Tibial nerve (tissue), 4 donors: Measurements from ENCODE around the gene MRPS18C. TPM values are rescaled to one million over a fixed set of nuclear protein-coding genes. Genes with fewer than 3 reads are reported as not detected.

Experiments used
- DNase-seq, 2 donors: peaks; one replicate each; pipeline ENCODE4 v3.0.0-alpha.2; 2019; ENCODE audit warnings: low spot score in 2 of 2
- H3K27ac ChIP-seq, 4 donors: fragments of 200-600 bp; sonication (generic) in 3 of 4; one replicate each; pipeline ENCODE4 v1.5.1; 2017 to 2019; ENCODE audit warnings: mild to moderate bottlenecking in 1 of 4
- H3K27me3 ChIP-seq, 2 donors: fragments of 200-600 bp; sonication (generic) in 1 of 2; one replicate each; pipeline versions ENCODE4 v1.5.1 to v1.6.0; 2017 to 2019
- H3K36me3 ChIP-seq, 3 donors: fragments of 200-600 bp; sonication (generic); one replicate each; pipeline ENCODE4 v1.5.1; 2018 to 2019
- H3K4me1 ChIP-seq, 4 donors: fragments of 200-600 bp; sonication (generic) in 3 of 4; one replicate each; pipeline ENCODE4 v1.5.1; 2017 to 2019
- H3K4me3 ChIP-seq, 4 donors: fragments of 200-600 bp; sonication (generic) in 3 of 4; one replicate each; pipeline ENCODE4 v1.5.1; 2017 to 2019; ENCODE audit warnings: mild to moderate bottlenecking in 1 of 4, moderate library complexity in 1 of 4
- H3K9me3 ChIP-seq, 4 donors: fragments of 200-600 bp; sonication (generic) in 3 of 4; one replicate each; pipeline ENCODE4 v1.5.1; 2017 to 2019
- CTCF ChIP-seq, 5 experiments: fragments of 200-600 bp in 3 of 5; fragments of 450-650 bp in 2 of 5; sonication (generic) in 3 of 5; IDR thresholded peaks; one replicate each; pipeline ENCODE4 v1.5.1; 2016 to 2019; ENCODE audit warnings: antibody characterized with exemption in 5 of 5, mild to moderate bottlenecking in 3 of 5, moderate library complexity in 2 of 5
- EP300 ChIP-seq, 2 donors: sonication (generic); formaldehyde crosslinking; IDR thresholded peaks; one replicate each; pipeline ENCODE4 v1.6.1; 2017; ENCODE audit warnings: antibody characterized with exemption in 2 of 2, mild to moderate bottlenecking in 1 of 2
- POLR2A ChIP-seq, 2 donors: fragments of 450-650 bp; IDR thresholded peaks; one replicate each; pipeline ENCODE4 v1.6.1; 2017; ENCODE audit warnings: antibody characterized with exemption in 2 of 2, mild to moderate bottlenecking in 2 of 2, moderate library complexity in 2 of 2
- WGBS, 2 donors: methylation state at CpG; one replicate each; pipeline ENCODE4 v1.1.5; 2018; 5-methylcytosine and 5-hydroxymethylcytosine counted together
- total RNA-seq, 4 donors: library from RNA; depleted of rRNA; stranded (reverse); fragments of >200 nt; gene quantifications; one replicate each; pipeline ENCODE4 v1.1.0, GENCODE V29; 2016

Gene MRPS18C
- total RNA-seq = 10 to 100 TPM; 10.6 to 18.8 (median 15.5) TPM

GRCh38 chr4:83455281-83456183 is at the start of gene MRPS18C, which contains the start of gene HELQ:
TSS of gene MRPS18C (plus strand) at chr4:83456058. CDS start at chr4:83456078, 20 bp downstream.
TSS of gene HELQ (minus strand) at chr4:83455823. CDS start at chr4:83455693, 130 bp downstream.
- Histone ChIP-seq H3K27ac (peak within 1 kb of the TSS; percentile 89 to 98 (median 96)), H3K27me3 (no peaks in the 10 kb centered on the region), H3K36me3 (peaks cover 0 to 48% (median 2%) of the 10 kb centered on the region in 3 donors), H3K9me3 (no peaks in the 10 kb centered on the region), H3K4me3 (peak within 1 kb of the TSS; percentile 53 to 86 (median 66)), H3K4me1 (peaks cover 0 to 30% (median 11%) of the 10 kb centered on the region in 4 donors)
- WGBS, 2 donors = 0% methylated on average over 58 of the region's 58 CpGs
- peak in 3 of 5 experiments; percentile 21 to 69 (median 43) for TF ChIP-seq CTCF (IDR thresholded peaks at IDR 0.05)
- TF ChIP-seq POLR2A (IDR thresholded peaks at IDR 0.05) = peak; percentile 42 to 80
- peak; percentile 91 to 96 for TF ChIP-seq EP300 (IDR thresholded peaks at IDR 0.05)
- DNase-seq = peak; percentile 95 to 98

GRCh38 chr4:83408908-83409307 is 47.0 kb upstream of the MRPS18C start:
- TF ChIP-seq CTCF (IDR thresholded peaks at IDR 0.05) (no peak), EP300 (IDR thresholded peaks at IDR 0.05) (no peak), POLR2A (IDR thresholded peaks at IDR 0.05) (no peak)
- Histone ChIP-seq H3K27me3 (no peaks in the 10 kb centered on the region), H3K4me1 (no peaks in the 10 kb centered on the region), H3K36me3 (peaks cover 0 to 78% (median 0%) of the 10 kb centered on the region in 3 donors), H3K4me3 (no peak overlapping the region), H3K27ac (no peak overlapping the region), H3K9me3 (no peaks in the 10 kb centered on the region)
- 90% methylated on average over 1 of the region's 1 CpG for WGBS, 2 donors
- DNase-seq = no peak

- Histone ChIP-seq H3K27ac (no peak overlapping the region), H3K9me3 (no peaks in the 10 kb centered on the region), H3K27me3 (no peaks in the 10 kb centered on the region), H3K36me3 (peaks cover 0 to 89% (median 20%) of the 10 kb centered on the region in 3 donors), H3K4me3 (no peak overlapping the region), H3K4me1 (no peaks in the 10 kb centered on the region)
- DNase-seq = no peak
- 96 to 100% methylated on average over 2 of the region's 2 CpGs for WGBS, 2 donors
- TF ChIP-seq POLR2A (IDR thresholded peaks at IDR 0.05) (no peak), EP300 (IDR thresholded peaks at IDR 0.05) (no peak), CTCF (IDR thresholded peaks at IDR 0.05) (no peak)
These were observed 42.2 kb upstream of the MRPS18C start for GRCh38 chr4:83413676-83414075.

GRCh38 chr4:83417566-83417965 is 38.3 kb upstream of the MRPS18C start:
- no peak for DNase-seq
- Histone ChIP-seq H3K4me3 (no peak overlapping the region), H3K4me1 (no peaks in the 10 kb centered on the region), H3K27ac (no peak overlapping the region), H3K36me3 (peaks cover 0 to 83% (median 34%) of the 10 kb centered on the region in 3 donors), H3K9me3 (no peaks in the 10 kb centered on the region), H3K27me3 (no peaks in the 10 kb centered on the region)
- WGBS, 2 donors = 89 to 96% methylated on average over 4 of the region's 4 CpGs
- TF ChIP-seq CTCF (IDR thresholded peaks at IDR 0.05) = no peak
- TF ChIP-seq EP300 (IDR thresholded peaks at IDR 0.05) = no peak
- TF ChIP-seq POLR2A (IDR thresholded peaks at IDR 0.05) = no peak

GRCh38 chr4:83418211-83418610 is 37.6 kb upstream of the MRPS18C start:
- Histone ChIP-seq H3K4me1 (no peaks in the 10 kb centered on the region), H3K4me3 (no peak overlapping the region), H3K9me3 (no peaks in the 10 kb centered on the region), H3K36me3 (peaks cover 0 to 83% (median 37%) of the 10 kb centered on the region in 3 donors), H3K27me3 (no peaks in the 10 kb centered on the region), H3K27ac (no peak overlapping the region)
- no peak for TF ChIP-seq POLR2A (IDR thresholded peaks at IDR 0.05)
- no peak for TF ChIP-seq CTCF (IDR thresholded peaks at IDR 0.05)
- no peak for TF ChIP-seq EP300 (IDR thresholded peaks at IDR 0.05)
- DNase-seq = no peak
